GM23248 (cell line): ENCODE data around the gene ARID5B.

Experiments
- EZH2 ChIP-seq: fragments of 200-600 bp; sonication (generic); IDR thresholded peaks from 2 replicates; pipeline ENCODE4 v1.6.1; 2018; ENCODE audit warnings: antibody characterized with exemption, mild to moderate bottlenecking; ENCODE audit not compliant: insufficient read depth, poor library complexity, severe bottlenecking
- EZH2phosphoT487 ChIP-seq: fragments of 200-600 bp; sonication (generic); IDR thresholded peaks from 2 replicates; pipeline ENCODE4 v1.6.1; 2018; ENCODE audit warnings: antibody characterized with exemption, moderate library complexity, mild to moderate bottlenecking, low read depth; ENCODE audit not compliant: insufficient read depth

- TF ChIP-seq EZH2 (no peak), EZH2phosphoT487 (no peak)
These were observed 97.4 kb downstream of the ARID5B start for GRCh38 chr10:61998937-61999336.
